ENCODE data around the gene DYSF. TPM values are rescaled to one million over a fixed set of nuclear protein-coding genes. Genes with fewer than 3 reads are reported as not detected.

Gene DYSF
- polyA plus RNA-seq, 1 of the 3 experiments (the other 2 are of a cell fraction), result 0.10 TPM

- Histone ChIP-seq H3K27me3 (ENCODE audit: insufficient read depth) (no peaks in the 10 kb centered on the region), H3K9me3 (no peaks in the 10 kb centered on the region), H3K36me3 (replicated peaks in 1 of 2; ENCODE audit: control insufficient read depth in 1 of 2, insufficient read depth in 2 of 2, low read length in 1 of 2) (no peaks in the 10 kb centered on the region), H3K4me1 (ENCODE audit: control insufficient read depth in 1 of 2, insufficient read depth in 2 of 2, low read depth in 1 of 2, low read length in 1 of 2) (peaks cover 0 to 4% of the 10 kb centered on the region in 2 experiments; a peak in 1 of 4 replicates), H2AFZ (ENCODE audit: low read depth) (no peak overlapping the region), H3K4me3 (ENCODE audit: low read depth in 2 of 2, low read length in 1 of 2) (no peak overlapping the region), H4K20me1 (ENCODE audit: insufficient read depth) (no peaks in the 10 kb centered on the region), H3K9me2 (no peaks in the 10 kb centered on the region), H3K27ac (ENCODE audit: low read depth in 2 of 2, low read length in 1 of 2) (no peak overlapping the region), H3K4me2 (no peak overlapping the region), H3F3A (replicated peaks; ENCODE audit: insufficient read depth) (no peaks in the 10 kb centered on the region), H3K79me2 (ENCODE audit: insufficient read depth) (no peaks in the 10 kb centered on the region), H3K9ac (no peak overlapping the region)
- no peak for DNase-seq
- TF ChIP-seq IRF3 (IDR thresholded peaks at IDR 0.05; ENCODE audit: low read depth, low read length), result no peak
- TF ChIP-seq TAF1 (IDR thresholded peaks at IDR 0.05; ENCODE audit: borderline replicate concordance, low read depth, low read length), result no peak
- no peak for TF ChIP-seq PBX3 (IDR thresholded peaks at IDR 0.05)
- TF ChIP-seq GABPA (IDR thresholded peaks at IDR 0.05; ENCODE audit: low read depth), result no peak
- TF ChIP-seq GATA2 (CRISPR knock-in tag; IDR thresholded peaks at IDR 0.05), result no peak
- TF ChIP-seq ELF1 (IDR thresholded peaks at IDR 0.05), result no peak
- no peak for TF ChIP-seq SIN3A (IDR thresholded peaks at IDR 0.05; ENCODE audit: borderline replicate concordance, low read depth, low read length)
- TF ChIP-seq MXI1 (IDR thresholded peaks at IDR 0.05; ENCODE audit: low read depth, low read length), result no peak
- no peak for TF ChIP-seq RCOR1 (IDR thresholded peaks at IDR 0.05; ENCODE audit: low read length)
- no peak for TF ChIP-seq TEAD4 (IDR thresholded peaks at IDR 0.05; ENCODE audit: borderline replicate concordance, insufficient read depth)
- TF ChIP-seq EZH2phosphoT487 (IDR thresholded peaks at IDR 0.05; ENCODE audit: borderline replicate concordance, low read depth), result no peak
- TF ChIP-seq RFX5 (IDR thresholded peaks at IDR 0.05; ENCODE audit: low read length), result no peak
- TF ChIP-seq ZBTB33 (IDR thresholded peaks at IDR 0.05; ENCODE audit: borderline replicate concordance, low read depth), result no peak
- no peak for TF ChIP-seq EP300 (IDR thresholded peaks at IDR 0.05; ENCODE audit: borderline replicate concordance in 1 of 2, low read depth in 1 of 2, low read length in 1 of 2)
- WGBS (ENCODE audit: low lambda C conversion rate), result 47% methylated on average over 6 of the region's 6 CpGs
- ChIA-PET CTCF (interaction anchor here (0.7 to 1.2 kb wide), 2 partner anchors 20 to 90 kb away, joined by 3 read pairs; no protein-coding TSS in a partner anchor), POLR2A (no interaction called here)
These were observed 246.1 kb downstream of the DYSF start for GRCh38 chr2:71699428-71699827.
